Measurements from ENCODE around the gene KRTAP9-8.
"Not testable (repeated sequence)": the region's sequence is repeated elsewhere in the genome, so short reads cannot be mapped to it uniquely, and the experiment has no call there.

Gene KRTAP9-8

GRCh38 chr17:41237949-41238437, at the start of gene KRTAP9-8:
Gene KRTAP9-8, plus strand, starts transcription at chr17:41237999. Its CDS starts 53 bp downstream, at chr17:41238052.
- not testable (repeated sequence) for H3K9me3 Mint-ChIP-seq

GRCh38 chr17:41189837-41190318, 47.9 kb upstream of the KRTAP9-8 start, which contains the start of gene KRTAP9-1:
Gene KRTAP9-1, plus strand, starts transcription at chr17:41189887. Its CDS starts 0 bp downstream, at chr17:41189887.
- not testable (repeated sequence) for H3K9me3 Mint-ChIP-seq; H3K4me3 Mint-ChIP-seq; H3K27ac Mint-ChIP-seq; H3K4me1 Mint-ChIP-seq (ENCODE audit: low read depth); H3K36me3 Mint-ChIP-seq (ENCODE audit: low read depth); DNase-seq
- H3K27me3 Mint-ChIP-seq = peaks cover 34% of the 10 kb centered on the region

More at GRCh38 chr17:41237949-41238437, at the start of gene KRTAP9-8:
- not testable (repeated sequence) for H3K27ac Mint-ChIP-seq; H3K4me1 Mint-ChIP-seq (ENCODE audit: low read depth); H3K4me3 Mint-ChIP-seq; DNase-seq; H3K36me3 Mint-ChIP-seq (ENCODE audit: low read depth); H3K27me3 Mint-ChIP-seq

- peaks cover 34% of the 10 kb centered on the region for H3K27me3 Mint-ChIP-seq
- no peaks in the 10 kb centered on the region for H3K4me1 Mint-ChIP-seq (ENCODE audit: low read depth)
- no peaks in the 10 kb centered on the region for H3K36me3 Mint-ChIP-seq (ENCODE audit: low read depth)
- no peak overlapping the region for H3K27ac Mint-ChIP-seq
- no peak overlapping the region for H3K4me3 Mint-ChIP-seq
- no peak for DNase-seq
- H3K9me3 Mint-ChIP-seq = no peaks in the 10 kb centered on the region
Measured at GRCh38 chr17:41190328-41190727, 47.5 kb upstream of the KRTAP9-8 start.

GRCh38 chr17:41196068-41196467, 41.7 kb upstream of the KRTAP9-8 start:
- Mint-ChIP-seq H3K9me3 (peaks cover 4% of the 10 kb centered on the region), H3K27ac (no peak overlapping the region), H3K4me3 (no peak overlapping the region), H3K27me3 (peaks cover 17% of the 10 kb centered on the region), H3K36me3 (ENCODE audit: low read depth) (no peaks in the 10 kb centered on the region), H3K4me1 (ENCODE audit: low read depth) (no peaks in the 10 kb centered on the region)
- no peak for DNase-seq

DNA sequence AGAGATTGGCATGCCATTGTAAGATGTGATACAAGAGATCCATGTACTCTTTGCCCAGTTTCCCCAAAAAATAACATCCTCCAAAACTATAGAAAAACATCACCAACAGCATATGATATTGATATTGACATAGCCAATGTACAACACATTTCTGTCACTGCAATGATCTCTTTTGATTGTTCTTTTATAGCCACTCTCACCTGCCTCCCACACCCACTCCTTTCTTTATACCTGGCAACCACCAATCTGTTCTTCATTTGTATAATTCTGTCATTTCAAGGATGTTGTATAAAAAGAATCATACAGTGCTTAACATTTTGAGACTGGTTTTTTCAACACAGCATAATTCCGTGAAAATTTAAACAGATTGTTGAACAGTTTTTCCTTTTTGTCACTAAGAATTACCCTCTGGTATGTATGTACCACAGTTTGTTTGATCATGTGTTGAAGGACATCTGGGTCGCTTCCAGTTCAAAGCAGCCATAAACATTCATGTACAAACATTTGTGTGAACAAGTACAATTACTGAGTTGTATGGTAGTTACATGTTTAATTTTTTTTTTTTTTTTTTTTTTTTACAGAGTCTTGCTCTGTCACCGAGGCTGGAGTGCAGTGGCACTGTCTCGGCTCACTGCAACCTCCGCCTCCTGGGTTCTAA, 38.2 kb upstream of the KRTAP9-8 start:
- no peak for DNase-seq
- H3K4me1 Mint-ChIP-seq (ENCODE audit: low read depth) = no peaks in the 10 kb centered on the region
- no peaks in the 10 kb centered on the region for H3K36me3 Mint-ChIP-seq (ENCODE audit: low read depth)
- H3K27ac Mint-ChIP-seq = no peak overlapping the region
- peaks cover 4% of the 10 kb centered on the region for H3K9me3 Mint-ChIP-seq
- peaks cover 5% of the 10 kb centered on the region for H3K27me3 Mint-ChIP-seq
- no peak overlapping the region for H3K4me3 Mint-ChIP-seq

- Mint-ChIP-seq H3K9me3 (no peaks in the 10 kb centered on the region), H3K27me3 (peaks cover 43% of the 10 kb centered on the region)
- no peak for DNase-seq
Measured at GRCh38 chr17:41211845-41212466, 25.8 kb upstream of the KRTAP9-8 start.

DNA sequence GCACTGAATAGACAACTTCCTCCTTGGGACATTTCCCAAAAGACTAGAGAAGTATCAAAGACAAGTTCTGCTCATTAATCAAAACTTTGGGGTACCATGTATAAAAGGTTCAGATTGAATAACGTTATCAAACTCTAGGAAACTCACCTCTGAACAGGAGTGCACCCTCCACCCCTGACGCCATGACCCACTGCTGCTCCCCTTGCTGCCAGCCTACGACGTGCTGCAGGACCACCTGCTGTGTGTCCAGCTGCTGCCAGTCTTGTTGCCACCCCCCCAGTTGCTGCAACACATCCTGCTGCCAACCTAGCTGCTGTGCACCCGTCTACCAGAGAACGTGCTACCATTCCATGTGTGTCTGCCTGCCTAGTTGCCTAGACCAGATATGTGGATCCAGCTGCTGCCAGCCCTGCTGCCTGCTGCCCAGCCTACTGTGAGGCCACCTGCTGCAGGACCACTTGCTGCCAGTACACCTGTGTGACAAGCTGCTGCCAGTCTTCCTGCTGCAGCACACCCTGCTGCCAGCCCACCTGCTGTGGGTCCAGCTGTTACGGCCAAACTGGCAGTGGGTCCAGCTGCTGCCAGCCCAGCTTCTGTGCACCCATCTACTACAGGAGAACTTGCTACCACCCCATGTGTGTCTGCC, 25.2 kb upstream of the KRTAP9-8 start:
- Mint-ChIP-seq H3K36me3 (ENCODE audit: low read depth) (no peaks in the 10 kb centered on the region), H3K27me3 (peaks cover 43% of the 10 kb centered on the region), H3K9me3 (no peaks in the 10 kb centered on the region), H3K4me3 (no peak overlapping the region), H3K4me1 (ENCODE audit: low read depth) (peaks cover 4% of the 10 kb centered on the region), H3K27ac (no peak overlapping the region)
- DNase-seq = no peak

More at GRCh38 chr17:41211845-41212466, 25.8 kb upstream of the KRTAP9-8 start:
- H3K4me1 Mint-ChIP-seq (ENCODE audit: low read depth) = peaks cover 4% of the 10 kb centered on the region
- H3K4me3 Mint-ChIP-seq = no peak overlapping the region
- no peaks in the 10 kb centered on the region for H3K36me3 Mint-ChIP-seq (ENCODE audit: low read depth)
- H3K27ac Mint-ChIP-seq = no peak overlapping the region

DNA sequence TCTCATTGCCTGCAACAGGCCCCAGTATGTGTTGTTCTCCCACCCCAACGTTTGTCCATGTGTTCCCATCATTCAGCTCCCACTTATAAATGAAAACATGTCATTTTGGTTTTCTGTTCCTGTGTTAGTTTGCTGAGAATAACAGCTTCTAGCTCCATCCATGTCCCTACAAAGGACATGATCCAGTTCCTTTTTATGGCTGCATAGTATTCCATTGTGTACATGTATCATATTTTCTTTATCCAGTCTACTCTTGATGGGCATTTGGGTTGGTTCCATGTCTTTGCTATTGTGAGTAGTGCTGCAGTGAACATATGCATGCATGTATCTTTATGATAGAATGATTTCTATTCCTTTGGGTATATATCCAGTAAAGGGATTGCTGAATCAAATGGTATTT, 22.1 kb upstream of the KRTAP9-8 start:
- H3K27me3 Mint-ChIP-seq = peaks cover 26% of the 10 kb centered on the region
- H3K36me3 Mint-ChIP-seq (ENCODE audit: low read depth) = no peaks in the 10 kb centered on the region
- no peak overlapping the region for H3K4me3 Mint-ChIP-seq
- no peak for DNase-seq
- H3K4me1 Mint-ChIP-seq (ENCODE audit: low read depth) = peaks cover 4% of the 10 kb centered on the region
- no peak overlapping the region for H3K27ac Mint-ChIP-seq
- peaks cover 3% of the 10 kb centered on the region for H3K9me3 Mint-ChIP-seq

DNA sequence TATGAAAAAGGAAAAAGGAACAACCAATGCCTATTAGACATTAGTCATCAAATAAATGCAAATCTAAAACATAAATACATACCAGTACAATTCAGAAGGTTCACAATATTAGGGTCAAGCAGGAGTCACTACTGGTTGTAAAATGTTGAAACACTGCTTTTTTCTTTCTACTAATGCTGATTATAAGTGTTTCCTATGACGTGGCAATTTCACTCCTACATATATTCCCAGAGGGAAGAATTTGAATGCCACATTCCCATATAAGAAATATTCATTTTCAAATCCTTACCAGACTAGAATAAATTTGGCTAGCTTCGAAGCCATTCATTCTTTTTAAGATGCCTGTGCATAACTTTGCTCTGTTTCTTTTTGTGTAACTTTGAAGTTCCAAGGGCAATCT, 14.0 kb upstream of the KRTAP9-8 start:
- Mint-ChIP-seq H3K4me3 (no peak overlapping the region), H3K36me3 (ENCODE audit: low read depth) (no peaks in the 10 kb centered on the region), H3K9me3 (peaks cover 3% of the 10 kb centered on the region), H3K4me1 (ENCODE audit: low read depth) (no peaks in the 10 kb centered on the region), H3K27ac (no peak overlapping the region), H3K27me3 (peaks cover 11% of the 10 kb centered on the region)
- no peak for DNase-seq

DNA sequence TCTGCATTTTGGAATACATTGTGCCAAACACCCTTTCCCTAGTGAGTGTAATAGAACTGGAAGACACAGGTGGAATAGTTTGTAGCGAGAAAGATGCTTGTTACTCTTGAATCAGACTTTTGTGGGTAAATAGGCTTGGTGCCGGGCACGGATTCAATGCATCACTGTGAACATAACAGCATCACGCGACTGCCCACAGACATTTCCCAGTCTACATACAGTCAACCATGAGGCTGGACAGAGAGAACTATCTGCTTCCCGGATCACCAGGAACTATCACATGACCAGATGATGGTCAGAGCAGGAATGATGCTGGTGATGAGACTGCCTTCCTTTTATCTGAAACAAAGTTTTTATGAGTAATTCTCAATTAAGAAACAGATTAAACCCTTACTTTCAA, 11.7 kb upstream of the KRTAP9-8 start:
- Mint-ChIP-seq H3K4me3 (no peak overlapping the region), H3K4me1 (ENCODE audit: low read depth) (no peaks in the 10 kb centered on the region), H3K36me3 (ENCODE audit: low read depth) (no peaks in the 10 kb centered on the region), H3K27me3 (peaks cover 11% of the 10 kb centered on the region), H3K9me3 (no peaks in the 10 kb centered on the region), H3K27ac (no peak overlapping the region)
- DNase-seq = no peak

DNA sequence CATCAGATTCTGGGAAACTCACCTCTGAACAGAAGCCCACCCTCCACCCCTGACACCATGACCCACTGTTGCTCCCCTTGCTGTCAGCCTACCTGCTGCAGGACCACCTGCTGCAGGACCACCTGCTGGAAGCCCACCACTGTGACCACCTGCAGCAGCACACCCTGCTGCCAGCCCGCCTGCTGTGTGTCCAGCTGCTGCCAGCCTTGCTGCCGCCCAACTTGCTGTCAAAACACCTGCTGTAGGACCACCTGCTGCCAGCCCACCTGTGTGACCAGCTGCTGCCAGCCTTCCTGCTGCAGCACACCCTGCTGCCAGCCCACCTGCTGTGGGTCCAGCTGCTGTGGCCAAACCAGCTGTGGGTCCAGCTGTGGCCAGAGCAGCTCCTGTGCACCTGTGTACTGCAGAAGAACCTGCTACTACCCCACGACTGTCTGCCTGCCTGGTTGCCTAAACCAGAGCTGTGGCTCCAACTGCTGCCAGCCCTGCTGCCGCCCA, 11.2 kb upstream of the KRTAP9-8 start, which contains the start of gene KRTAP9-2:
Gene KRTAP9-2 (plus strand): TSS at position 51 of the 498 bp plus-strand sequence. CDS start 7 bp downstream, at position 58.
- H3K27me3 Mint-ChIP-seq = peaks cover 11% of the 10 kb centered on the region
- not testable (repeated sequence) for H3K4me3 Mint-ChIP-seq; H3K4me1 Mint-ChIP-seq (ENCODE audit: low read depth); H3K27ac Mint-ChIP-seq; H3K9me3 Mint-ChIP-seq; DNase-seq; H3K36me3 Mint-ChIP-seq (ENCODE audit: low read depth)

DNA sequence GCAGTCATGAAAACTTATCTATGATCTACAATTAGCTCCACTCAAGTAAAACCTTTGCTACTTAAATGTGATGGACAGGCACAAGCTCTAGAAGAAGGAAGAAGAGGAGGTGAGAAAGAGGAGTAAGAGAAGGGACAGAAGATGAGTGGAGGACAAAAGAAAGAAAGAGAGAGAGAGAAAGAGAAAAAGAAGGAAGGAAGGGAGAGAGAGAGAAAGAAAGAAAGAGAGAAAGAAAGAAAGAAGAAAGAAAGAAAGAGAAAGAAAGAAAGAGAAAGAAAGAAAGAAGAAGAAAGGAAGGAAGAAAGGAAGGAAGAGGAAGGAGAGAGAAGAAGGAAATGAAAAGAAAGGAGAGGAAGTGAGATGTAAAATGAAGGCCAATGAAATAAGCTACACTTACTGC, 7.7 kb upstream of the KRTAP9-8 start:
- Mint-ChIP-seq H3K4me3 (no peak overlapping the region), H3K9me3 (no peaks in the 10 kb centered on the region), H3K4me1 (ENCODE audit: low read depth) (no peaks in the 10 kb centered on the region), H3K36me3 (ENCODE audit: low read depth) (no peaks in the 10 kb centered on the region), H3K27me3 (peaks cover 11% of the 10 kb centered on the region), H3K27ac (no peak overlapping the region)
- DNase-seq = no peak

- H3K4me3 Mint-ChIP-seq = no peak overlapping the region
- H3K36me3 Mint-ChIP-seq (ENCODE audit: low read depth) = no peaks in the 10 kb centered on the region
- no peaks in the 10 kb centered on the region for H3K9me3 Mint-ChIP-seq
- H3K4me1 Mint-ChIP-seq (ENCODE audit: low read depth) = no peaks in the 10 kb centered on the region
- H3K27ac Mint-ChIP-seq = no peak overlapping the region
- DNase-seq = no peak
- H3K27me3 Mint-ChIP-seq = peaks cover under 1% of the 10 kb centered on the region
Measured at GRCh38 chr17:41231731-41232130, 6.1 kb upstream of the KRTAP9-8 start.

GRCh38 chr17:41232399-41233105, 5.2 kb upstream of the KRTAP9-8 start, which contains the start of gene KRTAP9-3:
Gene KRTAP9-3, plus strand, starts transcription at chr17:41232449. Its CDS starts 53 bp downstream, at chr17:41232502.
- H3K4me1 Mint-ChIP-seq (ENCODE audit: low read depth); H3K27ac Mint-ChIP-seq; H3K27me3 Mint-ChIP-seq; H3K36me3 Mint-ChIP-seq (ENCODE audit: low read depth); H3K9me3 Mint-ChIP-seq; H3K4me3 Mint-ChIP-seq; DNase-seq: not testable (repeated sequence)
